ENCODE data around the gene SRSF4. TPM values are rescaled to one million over a fixed set of nuclear protein-coding genes. Genes with fewer than 3 reads are reported as not detected.

SRSF4 gene
- total RNA-seq, 1 donor from 2014 or later, result 67.8 TPM

GRCh38 chr1:29209173-29209572 lies 27.5 kb upstream of the SRSF4 start:
- Histone ChIP-seq H3K9me3 (no peaks in the 10 kb centered on the region), H3K4me1 (no peaks in the 10 kb centered on the region), H3K36me3 (peaks cover 0 to 32% of the 10 kb centered on the region in 2 donors), H3K4me3 (no peak overlapping the region), H3K27ac (no peak overlapping the region), H3K27me3 (no peaks in the 10 kb centered on the region)
- no peak for TF ChIP-seq POLR2AphosphoS5 (IDR thresholded peaks at IDR 0.05; ENCODE audit: insufficient read depth in 1 of 2, low read depth in 1 of 2)
- TF ChIP-seq POLR2A (IDR thresholded peaks at IDR 0.05), result no peak
- no peak for TF ChIP-seq CTCF (IDR thresholded peaks at IDR 0.05)
- intact Hi-C loops (cut with DNase I), result loop anchor here (10.0 kb wide), 1 partner anchor 164 kb away; no protein-coding TSS in a partner anchor
- no peak for DNase-seq (ENCODE audit: extremely low spot score in 2 of 2)

- no peak for TF ChIP-seq POLR2AphosphoS5 (IDR thresholded peaks at IDR 0.05; ENCODE audit: insufficient read depth in 1 of 2, low read depth in 1 of 2)
- TF ChIP-seq CTCF (IDR thresholded peaks at IDR 0.05), result no peak
- TF ChIP-seq POLR2A (IDR thresholded peaks at IDR 0.05), result no peak
- peaks cover 0 to 32% of the 10 kb centered on the region in 2 donors for H3K36me3 ChIP-seq
- no peak overlapping the region for H3K27ac ChIP-seq
- intact Hi-C loops (cut with DNase I), result loop anchor here (10.0 kb wide), 1 partner anchor 164 kb away; no protein-coding TSS in a partner anchor
- H3K27me3 ChIP-seq, result no peaks in the 10 kb centered on the region
- no peak for DNase-seq (ENCODE audit: extremely low spot score in 2 of 2)
- H3K4me1 ChIP-seq, result no peaks in the 10 kb centered on the region
- no peaks in the 10 kb centered on the region for H3K9me3 ChIP-seq
- H3K4me3 ChIP-seq, result no peak overlapping the region
These were observed 26.7 kb upstream of the SRSF4 start for GRCh38 chr1:29208442-29208841.

- peak; percentile 96 to 99 (median 99) for TF ChIP-seq CTCF (IDR thresholded peaks at IDR 0.05)
- no peak for TF ChIP-seq POLR2A (IDR thresholded peaks at IDR 0.05)
- peak; percentile 30 to 96 for TF ChIP-seq POLR2AphosphoS5 (IDR thresholded peaks at IDR 0.05; ENCODE audit: insufficient read depth in 1 of 2, low read depth in 1 of 2)
- intact Hi-C loops (cut with DNase I), result loop anchor here (5.0 to 10.0 kb wide), 2 partner anchors 158 to 320 kb away; no protein-coding TSS in a partner anchor
- Histone ChIP-seq H3K9me3 (no peaks in the 10 kb centered on the region), H3K27ac (peak overlapping the region; percentile 77), H3K4me1 (peaks cover 12% of the 10 kb centered on the region), H3K36me3 (peaks cover 0 to 21% of the 10 kb centered on the region in 2 donors), H3K27me3 (no peaks in the 10 kb centered on the region), H3K4me3 (no peak overlapping the region)
- DNase-seq (ENCODE audit: extremely low spot score in 2 of 2), result peak in 1 of 2 donors; percentile 95
These were observed 21.1 kb upstream of the SRSF4 start for GRCh38 chr1:29202584-29203340.

GRCh38 chr1:29202053-29202452 lies 20.4 kb upstream of the SRSF4 start:
- Histone ChIP-seq H3K4me3 (no peak overlapping the region), H3K4me1 (peaks cover 12% of the 10 kb centered on the region), H3K27ac (peak overlapping the region; percentile 77), H3K9me3 (no peaks in the 10 kb centered on the region), H3K27me3 (no peaks in the 10 kb centered on the region), H3K36me3 (peaks cover 0 to 21% of the 10 kb centered on the region in 2 donors)
- intact Hi-C loops (cut with DNase I), result loop anchor here (5.0 to 10.0 kb wide), 2 partner anchors 157 to 320 kb away; no protein-coding TSS in a partner anchor
- TF ChIP-seq POLR2A (IDR thresholded peaks at IDR 0.05) (no peak), CTCF (IDR thresholded peaks at IDR 0.05) (no peak), POLR2AphosphoS5 (IDR thresholded peaks at IDR 0.05; ENCODE audit: insufficient read depth in 1 of 2, low read depth in 1 of 2) (no peak)
- no peak for DNase-seq (ENCODE audit: extremely low spot score in 2 of 2)

GRCh38 chr1:29201595-29202051 lies 19.9 kb upstream of the SRSF4 start:
- no peaks in the 10 kb centered on the region for H3K9me3 ChIP-seq
- DNase-seq (ENCODE audit: extremely low spot score in 2 of 2), result no peak
- intact Hi-C loops (cut with DNase I), result loop anchor here (5.0 to 10.0 kb wide), 2 partner anchors 157 to 319 kb away; no protein-coding TSS in a partner anchor
- H3K4me1 ChIP-seq, result peaks cover 12% of the 10 kb centered on the region
- H3K36me3 ChIP-seq, result peaks cover 0 to 18% of the 10 kb centered on the region in 2 donors
- TF ChIP-seq POLR2AphosphoS5 (IDR thresholded peaks at IDR 0.05; ENCODE audit: insufficient read depth in 1 of 2, low read depth in 1 of 2) (no peak), CTCF (IDR thresholded peaks at IDR 0.05) (no peak), POLR2A (IDR thresholded peaks at IDR 0.05) (no peak)
- H3K4me3 ChIP-seq, result no peak overlapping the region
- no peaks in the 10 kb centered on the region for H3K27me3 ChIP-seq
- H3K27ac ChIP-seq, result peak overlapping the region; percentile 77

Measured in vagina (tissue), 2 donors.